B cell (primary cell): ENCODE results near the gene PLK3. TPM values are rescaled to one million over a fixed set of nuclear protein-coding genes. Genes with fewer than 3 reads are reported as not detected.
"Not testable (repeated sequence)": the region's sequence is repeated elsewhere in the genome, so short reads cannot be mapped to it uniquely, and the experiment has no call there.

ENCODE experiments used
- ATAC-seq: fragments of 200-7000 bp; cut with Tn5 transposase; one replicate; pipeline ENCODE4 v1.10.0; 2021; ENCODE audit warnings: low read depth, mild to moderate bottlenecking, moderate number of reproducible peaks, moderate library complexity
- CTCF ChIA-PET: fragments of 350-600 bp; sonication (Branson Sonifier 250); formaldehyde crosslinking; loops from one replicate; lab custom pipeline; 2021; ENCODE audit warnings: antibody characterized with exemption, inconsistent platforms; lab: Charles Lee
- POLR2A ChIA-PET: fragments of 350-600 bp; sonication (Branson Sonifier 250); formaldehyde crosslinking; loops from one replicate; lab custom pipeline; 2021; ENCODE audit warnings: antibody characterized with exemption; lab: Charles Lee
- DNase-seq: peaks from one replicate; pipeline ENCODE4 v3.0.0; 2013
- H2AFZ ChIP-seq: 2 replicates; pipeline ENCODE4 v1.6.1; 2012; ENCODE audit warnings: mild to moderate bottlenecking, low read depth, low read length; ENCODE audit not compliant: insufficient read depth, poor library complexity, severe bottlenecking
- H3K27ac ChIP-seq, 2 donors: 1 replicate in 1 of 2; 2 replicates in 1 of 2; pipeline ENCODE4 v1.5.1; 2012 to 2013; ENCODE audit warnings: low read length in 2 of 2, mild to moderate bottlenecking in 2 of 2, moderate library complexity in 1 of 2
- H3K27me3 ChIP-seq, 4 experiments: fragments of 200-600 bp in 1 of 4; sonication (generic) in 1 of 4; replicated peaks in 1 of 4; 1 replicate in 2 of 4; 2 replicates in 2 of 4; pipeline versions ENCODE4 v1.6.1 to v1.7.0; 2013 to 2016; ENCODE audit warnings: low read length in 3 of 4, mild to moderate bottlenecking in 2 of 4, mixed read lengths in 1 of 4, moderate library complexity in 1 of 4; ENCODE audit not compliant: insufficient read depth in 4 of 4, control insufficient read depth in 3 of 4; ENCODE audit errors: control extremely low read depth in 1 of 4
- H3K36me3 ChIP-seq, 2 experiments: replicated peaks in 1 of 2; 1 replicate in 1 of 2; 2 replicates in 1 of 2; pipeline versions ENCODE4 v1.6.1 to v1.7.1; 2013; ENCODE audit warnings: low read length in 1 of 2; ENCODE audit not compliant: insufficient read depth in 2 of 2, control insufficient read depth in 1 of 2; ENCODE audit errors: control extremely low read depth in 1 of 2, extremely low read depth in 1 of 2
- H3K4me1 ChIP-seq, 2 donors: fragments of 200-600 bp in 1 of 2; sonication (generic) in 1 of 2; 1 replicate in 1 of 2; 2 replicates in 1 of 2; pipeline versions ENCODE4 v1.5.1 to v1.6.1; 2013 to 2017; ENCODE audit warnings: low read length in 2 of 2; ENCODE audit not compliant: control insufficient read depth in 2 of 2, insufficient read depth in 2 of 2
- H3K4me2 ChIP-seq: replicated peaks from 2 replicates; pipeline ENCODE3; 2012; ENCODE audit warnings: mild to moderate bottlenecking, low read depth, low read length; ENCODE audit not compliant: poor library complexity, severe bottlenecking
- H3K4me3 ChIP-seq, 5 experiments: fragments of 200-600 bp in 1 of 5; sonication (generic) in 1 of 5; 1 replicate in 3 of 5; 2 replicates in 2 of 5; pipeline versions ENCODE4 v1.5.1 to v1.7.0; 2011 to 2016; ENCODE audit warnings: low read length in 4 of 5, mild to moderate bottlenecking in 4 of 5, low read depth in 2 of 5, control low read depth in 1 of 5, moderate library complexity in 1 of 5; ENCODE audit not compliant: insufficient read depth in 1 of 5; ENCODE audit errors: control extremely low read depth in 1 of 5, extremely low read depth in 1 of 5
- H3K79me2 ChIP-seq: fragments of 200-600 bp; sonication (generic); one replicate; pipeline ENCODE4 v1.6.0; 2016; ENCODE audit warnings: low read length; ENCODE audit not compliant: control insufficient read depth, insufficient read depth
- H3K9ac ChIP-seq: fragments of 200-600 bp; sonication (generic); 2 replicates; pipeline ENCODE4 v1.6.1; 2017; ENCODE audit warnings: mild to moderate bottlenecking, low read length, moderate library complexity
- H3K9me3 ChIP-seq, 3 donors: one replicate each; pipeline versions ENCODE4 v1.6.1 to v1.7.1; 2013; ENCODE audit warnings: low read length in 2 of 3; ENCODE audit not compliant: control insufficient read depth in 2 of 3, insufficient read depth in 1 of 3; ENCODE audit errors: control extremely low read depth in 1 of 3
- H4K20me1 ChIP-seq: 2 replicates; pipeline ENCODE4 v1.6.0; 2012; ENCODE audit warnings: mild to moderate bottlenecking, low read length; ENCODE audit not compliant: insufficient read depth, control insufficient read depth, poor library complexity, severe bottlenecking
- H3K27ac Mint-ChIP-seq: one replicate; pipeline ENCODE4 v1.8.0; 2021; ENCODE audit warnings: mixed read lengths
- H3K27me3 Mint-ChIP-seq: one replicate; pipeline ENCODE4 v1.8.0; 2021; ENCODE audit warnings: mixed read lengths
- H3K4me1 Mint-ChIP-seq: one replicate; pipeline ENCODE4 v1.8.0; 2021; ENCODE audit warnings: mixed read lengths
- H3K4me3 Mint-ChIP-seq: one replicate; pipeline ENCODE4 v1.8.0; 2021; ENCODE audit warnings: mixed read lengths
- H3K9me3 Mint-ChIP-seq: one replicate; pipeline ENCODE4 v1.8.0; 2022; ENCODE audit warnings: mixed read lengths; ENCODE audit not compliant: insufficient read depth
- WGBS: methylation state at CpG from one replicate; pipeline ENCODE4 v1.1.5; 2013; ENCODE audit warnings: missing lambda C conversion rate; ENCODE audit not compliant: insufficient coverage; 5-methylcytosine and 5-hydroxymethylcytosine counted together
- intact Hi-C: fragments of 100-400 bp; cut with micrococcal nuclease; formaldehyde crosslinking; loops from one replicate; pipeline ENCODE4 v1.10.0; 2022
- polyA plus RNA-seq: library from polyadenylated mRNA; depleted of rRNA; stranded (reverse); fragments of >200 nt; gene quantifications from 2 replicates; pipeline ENCODE4 v1.2.3, GENCODE V29; 2012
- total RNA-seq, 2 donors: library from RNA; stranded (reverse); fragments of 120-200 nt in 1 of 2; gene quantifications; 1 replicate in 1 of 2; 2 replicates in 1 of 2; pipeline versions ENCODE4 v1.2.3 to v1.2.4, GENCODE V29; 2013 to 2022
- TF ChIP-seq, protein P1 (sequence below): fragments of 200-600 bp; IDR thresholded peaks from one replicate; pipeline ENCODE4 v1.8.0; 2022; ENCODE audit warnings: antibody characterized with exemption, mild to moderate bottlenecking

The PLK3 gene
- total and polyA plus RNA-seq, 2 donors (not counting 1 experiment from before 2014, with no cell fraction given), result 35.9 to 93.5 TPM

DNA sequence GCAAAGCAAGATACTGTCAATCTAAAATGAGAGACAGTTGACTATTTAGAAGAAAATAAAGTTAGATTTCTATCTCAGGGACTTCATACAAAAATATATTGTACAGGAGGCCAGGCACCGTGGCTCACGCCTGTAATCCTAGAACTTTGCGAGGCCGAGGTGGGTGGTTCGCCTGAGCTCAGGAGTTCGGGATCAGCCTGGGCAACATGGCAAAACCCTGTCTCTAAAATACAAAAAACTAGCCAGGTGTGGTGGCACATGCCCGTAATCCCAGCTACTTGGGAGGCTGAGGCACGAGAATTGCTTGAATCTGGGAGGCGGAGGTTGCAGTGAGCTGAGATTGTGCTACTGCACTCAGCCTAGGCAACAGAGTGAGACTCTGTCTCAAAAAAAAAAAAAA lies 15.7 kb downstream of the PLK3 start:
- H3K4me3 Mint-ChIP-seq, DNase-seq, H3K4me2 ChIP-seq, H3K27ac ChIP-seq, H3K27ac Mint-ChIP-seq, intact Hi-C loops, H2AFZ ChIP-seq, H3K9ac ChIP-seq, H3K9me3 ChIP-seq, H3K27me3 Mint-ChIP-seq, H3K4me3 ChIP-seq, H3K79me2 ChIP-seq, H3K9me3 Mint-ChIP-seq, ATAC-seq, H4K20me1 ChIP-seq, H3K27me3 ChIP-seq, H3K36me3 ChIP-seq: not testable (repeated sequence)
- H3K4me1 Mint-ChIP-seq, result peaks cover 50% of the 10 kb centered on the region
- 98% methylated on average over 5 of the region's 9 CpGs for WGBS
- CTCF ChIA-PET, result interaction anchor here (3.3 kb wide), 1 partner anchor 16 kb away, joined by 20 read pairs; the partner anchor contains the start of gene PLK3
- POLR2A ChIA-PET, result interaction anchor here (0.6 to 0.7 kb wide), 4 partner anchors 37 to 508 kb away, joined by 3 to 9 read pairs (median 4); no protein-coding TSS in a partner anchor
- peaks cover 22 to 44% of the 10 kb centered on the region in 2 donors for H3K4me1 ChIP-seq

DNA sequence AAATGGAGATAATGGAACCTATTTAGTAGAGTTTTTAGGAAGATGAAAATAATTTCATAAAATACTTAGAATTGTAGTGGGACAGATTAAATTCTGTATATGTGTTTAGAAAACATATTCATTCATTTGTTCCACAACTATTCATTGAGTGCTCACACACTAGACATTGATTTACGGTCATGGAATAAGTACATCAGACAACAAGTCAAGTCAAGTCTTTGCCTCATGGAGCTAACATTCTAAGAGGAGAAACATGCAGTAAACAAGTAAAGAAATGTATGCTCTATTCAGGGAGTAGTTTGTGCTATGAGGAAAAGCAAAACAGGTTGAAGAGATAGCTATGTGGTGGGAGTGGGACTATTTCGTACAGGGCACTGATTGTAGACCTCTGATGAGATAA lies 17.1 kb downstream of the PLK3 start:
- H3K4me2 ChIP-seq, result no peak overlapping the region
- no peaks in the 10 kb centered on the region for H3K36me3 ChIP-seq
- peak overlapping the region; percentile 41 for H3K4me3 Mint-ChIP-seq
- peaks cover 40% of the 10 kb centered on the region for H3K4me1 Mint-ChIP-seq
- H2AFZ ChIP-seq, result no peak overlapping the region
- no peaks in the 10 kb centered on the region for H3K27me3 ChIP-seq
- H3K79me2 ChIP-seq, result no peaks in the 10 kb centered on the region
- H3K9me3 Mint-ChIP-seq, result no peaks in the 10 kb centered on the region
- ChIA-PET CTCF (interaction anchor here (1.0 to 6.7 kb wide), 4 partner anchors 8 to 18 kb away, joined by 3 to 70 read pairs (median 16); partner anchors contain the start of genes BTBD19 and PLK3), POLR2A (interaction anchor here (1.0 to 5.2 kb wide), 3 partner anchors 9 to 17 kb away, joined by 3 to 61 read pairs (median 59); partner anchors contain the start of genes BTBD19, DYNLT4 and PLK3)
- TF ChIP-seq, protein P1, sequence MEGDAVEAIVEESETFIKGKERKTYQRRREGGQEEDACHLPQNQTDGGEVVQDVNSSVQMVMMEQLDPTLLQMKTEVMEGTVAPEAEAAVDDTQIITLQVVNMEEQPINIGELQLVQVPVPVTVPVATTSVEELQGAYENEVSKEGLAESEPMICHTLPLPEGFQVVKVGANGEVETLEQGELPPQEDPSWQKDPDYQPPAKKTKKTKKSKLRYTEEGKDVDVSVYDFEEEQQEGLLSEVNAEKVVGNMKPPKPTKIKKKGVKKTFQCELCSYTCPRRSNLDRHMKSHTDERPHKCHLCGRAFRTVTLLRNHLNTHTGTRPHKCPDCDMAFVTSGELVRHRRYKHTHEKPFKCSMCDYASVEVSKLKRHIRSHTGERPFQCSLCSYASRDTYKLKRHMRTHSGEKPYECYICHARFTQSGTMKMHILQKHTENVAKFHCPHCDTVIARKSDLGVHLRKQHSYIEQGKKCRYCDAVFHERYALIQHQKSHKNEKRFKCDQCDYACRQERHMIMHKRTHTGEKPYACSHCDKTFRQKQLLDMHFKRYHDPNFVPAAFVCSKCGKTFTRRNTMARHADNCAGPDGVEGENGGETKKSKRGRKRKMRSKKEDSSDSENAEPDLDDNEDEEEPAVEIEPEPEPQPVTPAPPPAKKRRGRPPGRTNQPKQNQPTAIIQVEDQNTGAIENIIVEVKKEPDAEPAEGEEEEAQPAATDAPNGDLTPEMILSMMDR, result no peak
- H4K20me1 ChIP-seq, result no peaks in the 10 kb centered on the region
- ATAC-seq (no peak), DNase-seq (no peak)
- no peak overlapping the region for H3K27ac ChIP-seq
- H3K4me3 ChIP-seq, result no peak overlapping the region
- peaks cover 19 to 36% of the 10 kb centered on the region in 2 donors for H3K4me1 ChIP-seq
- no peaks in the 10 kb centered on the region for H3K9me3 ChIP-seq
- intact Hi-C loops, result no loop called here
- peak overlapping the region; percentile 46 for H3K27ac Mint-ChIP-seq
- no peaks in the 10 kb centered on the region for H3K27me3 Mint-ChIP-seq
- no peak overlapping the region for H3K9ac ChIP-seq
- 88% methylated on average over 1 of the region's 2 CpGs for WGBS
